GM12875 (cell line): ENCODE results near the gene ADCY4.

Experiments used
- H3K4me3 ChIP-seq: one replicate; pipeline ENCODE4 v1.5.1; 2011; ENCODE audit warnings: low read depth, low read length, control low read depth
- CTCF ChIP-seq: IDR thresholded peaks from 2 replicates; pipeline ENCODE4 v1.5.1; 2011; ENCODE audit warnings: low read depth, mild to moderate bottlenecking, control low read depth, inconsistent platforms, low read length, moderate library complexity, borderline replicate concordance; ENCODE audit not compliant: insufficient read depth

The ADCY4 gene

GRCh38 chr14:24323341-24323740 is 11.5 kb downstream of the ADCY4 start:
- TF ChIP-seq CTCF, result no peak

GRCh38 chr14:24322672-24323071 is 12.2 kb downstream of the ADCY4 start:
- no peak for TF ChIP-seq CTCF
- H3K4me3 ChIP-seq, result no peak overlapping the region

More at GRCh38 chr14:24323341-24323740, 11.5 kb downstream of the ADCY4 start:
- H3K4me3 ChIP-seq, result no peak overlapping the region

- TF ChIP-seq CTCF, result no peak
- H3K4me3 ChIP-seq, result no peak overlapping the region
Observed at GRCh38 chr14:24321212-24321975, 13.5 kb downstream of the ADCY4 start.

- no peak for TF ChIP-seq CTCF
- no peak overlapping the region for H3K4me3 ChIP-seq
Observed at GRCh38 chr14:24317141-24317928, 17.5 kb downstream of the ADCY4 start.

GRCh38 chr14:24316597-24316950 is 18.3 kb downstream of the ADCY4 start:
- H3K4me3 ChIP-seq, result no peak overlapping the region
- TF ChIP-seq CTCF, result no peak

GRCh38 chr14:24315807-24316596 is 18.9 kb downstream of the ADCY4 start:
- no peak overlapping the region for H3K4me3 ChIP-seq
- no peak for TF ChIP-seq CTCF
